ENCODE measurements around the gene UBD.
A peak's percentile ranks its signal among the peaks of the same experiment; 100 is the strongest.

Gene UBD

GRCh38 chr6:29577544-29577943, 18.0 kb upstream of the UBD start:
- DNase-seq (ENCODE audit: insufficient read length, low spot score): no peak
- FAIRE-seq: no peak
- no peak for TF ChIP-seq POLR2A (IDR thresholded peaks at IDR 0.05; ENCODE audit: low read depth, low read length)

GRCh38 chr6:29576056-29576455, 16.5 kb upstream of the UBD start:
- DNase-seq (ENCODE audit: insufficient read length, low spot score) (no peak), FAIRE-seq (no peak)
- no peak for TF ChIP-seq POLR2A (IDR thresholded peaks at IDR 0.05; ENCODE audit: low read depth, low read length)

GRCh38 chr6:29567991-29568390, 8.5 kb upstream of the UBD start:
- FAIRE-seq (no peak), DNase-seq (ENCODE audit: insufficient read length, low spot score) (no peak)
- TF ChIP-seq POLR2A (IDR thresholded peaks at IDR 0.05; ENCODE audit: low read depth, low read length): no peak

GRCh38 chr6:29567541-29567940, 8.0 kb upstream of the UBD start:
- FAIRE-seq (no peak), DNase-seq (ENCODE audit: insufficient read length, low spot score) (no peak)
- TF ChIP-seq POLR2A (IDR thresholded peaks at IDR 0.05; ENCODE audit: low read depth, low read length): no peak

GRCh38 chr6:29566856-29567255, 7.3 kb upstream of the UBD start:
- FAIRE-seq: no peak
- no peak for TF ChIP-seq POLR2A (IDR thresholded peaks at IDR 0.05; ENCODE audit: low read depth, low read length)
- DNase-seq (ENCODE audit: insufficient read length, low spot score): no peak

GRCh38 chr6:29564875-29565274, 5.3 kb upstream of the UBD start:
- DNase-seq (ENCODE audit: insufficient read length, low spot score) (no peak), FAIRE-seq (no peak)
- no peak for TF ChIP-seq POLR2A (IDR thresholded peaks at IDR 0.05; ENCODE audit: low read depth, low read length)

- DNase-seq (ENCODE audit: insufficient read length, low spot score) (no peak), FAIRE-seq (no peak)
- TF ChIP-seq POLR2A (IDR thresholded peaks at IDR 0.05; ENCODE audit: low read depth, low read length): no peak
These were observed 4.0 kb upstream of the UBD start for GRCh38 chr6:29563435-29563965.

- FAIRE-seq (no peak), DNase-seq (ENCODE audit: insufficient read length, low spot score) (no peak)
- no peak for TF ChIP-seq POLR2A (IDR thresholded peaks at IDR 0.05; ENCODE audit: low read depth, low read length)
These were observed 2.2 kb upstream of the UBD start for GRCh38 chr6:29561606-29562181.

GRCh38 chr6:29561091-29561490, 1.6 kb upstream of the UBD start:
- no peak for TF ChIP-seq POLR2A (IDR thresholded peaks at IDR 0.05; ENCODE audit: low read depth, low read length)
- FAIRE-seq: no peak

GRCh38 chr6:29558439-29559079, 973 bp downstream of the UBD start:
- DNase-seq (ENCODE audit: insufficient read length, low spot score) (no peak), FAIRE-seq (no peak)
- no peak for TF ChIP-seq POLR2A (IDR thresholded peaks at IDR 0.05; ENCODE audit: low read depth, low read length)

More at GRCh38 chr6:29561091-29561490, 1.6 kb upstream of the UBD start:
- no peak for DNase-seq (ENCODE audit: insufficient read length, low spot score)

GRCh38 chr6:29557320-29557719, 2.2 kb downstream of the UBD start:
- no peak for TF ChIP-seq POLR2A (IDR thresholded peaks at IDR 0.05; ENCODE audit: low read depth, low read length)
- DNase-seq (ENCODE audit: insufficient read length, low spot score): no peak
- no peak for FAIRE-seq

GRCh38 chr6:29554764-29555163, 4.8 kb downstream of the UBD start:
- DNase-seq (ENCODE audit: insufficient read length, low spot score) (no peak), FAIRE-seq (no peak)
- TF ChIP-seq POLR2A (IDR thresholded peaks at IDR 0.05; ENCODE audit: low read depth, low read length): no peak

- TF ChIP-seq POLR2A (IDR thresholded peaks at IDR 0.05; ENCODE audit: low read depth, low read length): no peak
- DNase-seq (ENCODE audit: insufficient read length, low spot score): no peak
- no peak for FAIRE-seq
These were observed 6.1 kb downstream of the UBD start for GRCh38 chr6:29553268-29554057.

GRCh38 chr6:29552512-29553051, 7.0 kb downstream of the UBD start:
- TF ChIP-seq POLR2A (IDR thresholded peaks at IDR 0.05; ENCODE audit: low read depth, low read length): no peak
- DNase-seq (ENCODE audit: insufficient read length, low spot score) (peak; percentile 27), FAIRE-seq (peak; percentile 55)

Measured in H54 (cell line).